HCT116 (cell line): ENCODE data around the gene KCND1. TPM values are rescaled to one million over a fixed set of nuclear protein-coding genes. Genes with fewer than 3 reads are reported as not detected.

ENCODE experiments used
- ATAC-seq: fragments of 200-7000 bp; cut with Tn5 transposase; 2 replicates; pipeline ENCODE4 v1.9.1; 2020; ENCODE audit warnings: mild to moderate bottlenecking, moderate library complexity
- BruUV-seq: library from RNA; stranded (reverse); fragments of 400-500 nt; replicated peaks from 2 replicates; lab custom pipeline; 2021; lab: Mats Ljungman, UMichigan
- CTCF ChIA-PET: fragments of 300-600 bp; sonication (Branson Sonifier 250); formaldehyde crosslinking; loops from one replicate; lab custom pipeline; 2021; ENCODE audit warnings: antibody characterized with exemption; lab: Charles Lee
- POLR2A ChIA-PET: fragments of 300-600, 350-600 bp; sonication (Branson Sonifier 250); formaldehyde crosslinking; loops from one replicate; lab custom pipeline; 2021; ENCODE audit warnings: antibody characterized with exemption; lab: Charles Lee
- RAD21 ChIA-PET, 2 experiments: fragments of 300-600 bp; sonication (Branson Sonifier 250); formaldehyde crosslinking; loops; one replicate each; lab custom pipeline; 2023; ENCODE audit warnings: low total read pairs in 2 of 2; ENCODE audit not compliant: uncharacterized antibody in 2 of 2, unreplicated experiment in 2 of 2, low non-redundant PET in 1 of 2; lab: Charles Lee
- DNase-seq: peaks from one replicate; pipeline ENCODE4 v3.0.0-alpha.2; 2010; ENCODE audit warnings: low read depth, low spot score
- H2AFZ ChIP-seq: fragments of 200-600 bp; shearing (Covaris generic), sonication (generic); 2 replicates; pipeline ENCODE4 v1.6.1; 2017; ENCODE audit warnings: low read depth, mixed run types, mixed read lengths, antibody characterized with exemption, low read length; ENCODE audit not compliant: poor library complexity, severe bottlenecking
- H3K27ac ChIP-seq: 2 replicates; pipeline ENCODE4 v1.5.1; 2012; ENCODE audit warnings: low read depth, low read length
- H3K27me3 ChIP-seq: fragments of 200-600 bp; sonication (generic); 2 replicates; pipeline ENCODE4 v1.6.1; 2016; ENCODE audit warnings: mixed run types, low read length, mixed read lengths; ENCODE audit not compliant: insufficient read depth
- H3K36me3 ChIP-seq, 2 experiments: fragments of 200-500 bp in 1 of 2; fragments of 200-600 bp in 1 of 2; sonication (Bioruptor generic) in 1 of 2; sonication (generic) in 1 of 2; 2 replicates each; pipeline versions ENCODE4 v1.5.1 to v1.6.1; 2014 to 2016; ENCODE audit warnings: low read length in 2 of 2, inconsistent platforms in 1 of 2, mixed read lengths in 1 of 2, mixed run types in 1 of 2; ENCODE audit not compliant: insufficient read depth in 2 of 2, control insufficient read depth in 1 of 2
- H3K4me1 ChIP-seq, 2 experiments: fragments of 200-600 bp in 1 of 2; sonication (generic) in 1 of 2; 2 replicates each; pipeline versions ENCODE4 v1.5.1 to v1.6.1; 2012 to 2017; ENCODE audit warnings: low read length in 2 of 2, inconsistent platforms in 1 of 2, mild to moderate bottlenecking in 1 of 2, mixed read lengths in 1 of 2, mixed run types in 1 of 2, moderate library complexity in 1 of 2; ENCODE audit not compliant: insufficient read depth in 2 of 2, control insufficient read depth in 1 of 2
- H3K4me2 ChIP-seq: fragments of 200-600 bp; sonication (generic); 2 replicates; pipeline ENCODE4 v1.6.1; 2017; ENCODE audit warnings: mixed run types, low read length, mixed read lengths
- H3K4me3 ChIP-seq, 2 experiments: fragments of 200-600 bp in 1 of 2; sonication (generic) in 1 of 2; replicated peaks in 1 of 2; 2 replicates each; pipeline ENCODE4 v1.5.1; 2011 to 2016; ENCODE audit warnings: low read length in 2 of 2, control low read depth in 1 of 2, low read depth in 1 of 2, mild to moderate bottlenecking in 1 of 2, mixed read lengths in 1 of 2, mixed run types in 1 of 2
- H3K79me2 ChIP-seq: fragments of 200-600 bp; sonication (generic); 2 replicates; pipeline ENCODE4 v1.6.1; 2017; ENCODE audit warnings: mild to moderate bottlenecking, mixed run types, low read length, moderate library complexity, mixed read lengths; ENCODE audit not compliant: insufficient read depth
- H3K9ac ChIP-seq: fragments of 200-600 bp; sonication (generic); 2 replicates; pipeline ENCODE4 v1.6.1; 2016; ENCODE audit warnings: low read length, mixed read lengths
- H3K9me2 ChIP-seq: fragments of 200-600 bp; sonication (generic), shearing (Covaris generic); 2 replicates; pipeline ENCODE4 v1.6.1; 2017; ENCODE audit warnings: mixed run types, mild to moderate bottlenecking, moderate library complexity; ENCODE audit not compliant: insufficient read depth
- H3K9me3 ChIP-seq, 2 experiments: fragments of 200-500 bp in 1 of 2; fragments of 200-600 bp in 1 of 2; sonication (Bioruptor generic) in 1 of 2; sonication (generic) in 1 of 2; 2 replicates each; pipeline ENCODE4 v1.6.1; 2014 to 2017; ENCODE audit warnings: low read length in 2 of 2, mixed read lengths in 2 of 2, inconsistent platforms in 1 of 2, low read depth in 1 of 2, mild to moderate bottlenecking in 1 of 2, mixed run types in 1 of 2, moderate library complexity in 1 of 2; ENCODE audit not compliant: control insufficient read depth in 1 of 2, insufficient read depth in 1 of 2
- H4K20me1 ChIP-seq: fragments of 200-600 bp; sonication (generic), shearing (Covaris generic); 2 replicates; pipeline ENCODE4 v1.6.1; 2017; ENCODE audit warnings: mixed run types, mild to moderate bottlenecking, moderate library complexity; ENCODE audit not compliant: insufficient read depth
- CBX3 ChIP-seq: IDR thresholded peaks from 2 replicates; pipeline ENCODE4 v1.6.1; 2012; ENCODE audit warnings: low read depth
- CEBPB ChIP-seq: IDR thresholded peaks from 2 replicates; pipeline ENCODE4 v1.6.1; 2012; ENCODE audit warnings: low read depth
- EGR1 ChIP-seq: IDR thresholded peaks from 2 replicates; pipeline ENCODE4 v1.6.1; 2012; ENCODE audit warnings: low read depth
- ELF1 ChIP-seq: IDR thresholded peaks from 2 replicates; pipeline ENCODE4 v1.6.1; 2012; ENCODE audit warnings: low read depth, borderline replicate concordance
- EZH2phosphoT487 ChIP-seq: fragments of 200-600 bp; IDR thresholded peaks from 2 replicates; pipeline ENCODE4 v1.6.1; 2018; ENCODE audit warnings: antibody characterized with exemption, borderline replicate concordance
- JUND ChIP-seq: IDR thresholded peaks from 2 replicates; pipeline ENCODE4 v1.6.1; 2012
- POLR2A ChIP-seq: IDR thresholded peaks from 2 replicates; pipeline ENCODE4 v1.7.0; 2011; ENCODE audit warnings: borderline replicate concordance; ENCODE audit not compliant: insufficient read depth, insufficient read length; ENCODE audit errors: extremely low read depth
- POLR2AphosphoS5 ChIP-seq: IDR thresholded peaks from 2 replicates; pipeline ENCODE4 v1.6.1; 2011; ENCODE audit warnings: mild to moderate bottlenecking, low read depth, low read length, moderate library complexity
- SIN3A ChIP-seq: IDR thresholded peaks from 2 replicates; pipeline ENCODE4 v1.6.1; 2012; ENCODE audit warnings: low read depth
- SP1 ChIP-seq: IDR thresholded peaks from 2 replicates; pipeline ENCODE4 v1.6.1; 2012; ENCODE audit warnings: low read depth
- ZFX ChIP-seq: fragments of 450-650 bp; IDR thresholded peaks from 2 replicates; pipeline ENCODE4 v1.6.1; 2017
- intact Hi-C: fragments of 100-400 bp; cut with micrococcal nuclease; formaldehyde crosslinking; loops from 2 replicates; pipeline ENCODE4 v1.10.0; 2022
- total RNA-seq: library from RNA; stranded (reverse); gene quantifications from one replicate; pipeline ENCODE4 v1.2.1, GENCODE V29; 2021; ENCODE audit not compliant: unreplicated experiment
- TF ChIP-seq, protein P1 (sequence below): IDR thresholded peaks from 2 replicates; pipeline ENCODE4 v1.6.1; 2011; ENCODE audit warnings: mild to moderate bottlenecking, low read length, moderate library complexity; ENCODE audit not compliant: insufficient replicate concordance; ENCODE audit errors: extremely low read depth
- TF ChIP-seq, protein P2 (sequence below): IDR thresholded peaks from 2 replicates; pipeline ENCODE4 v1.6.1; 2012
- TF ChIP-seq, protein P3 (sequence below), 3 experiments: fragments of 200-600 bp in 1 of 3; sonication (generic) in 1 of 3; IDR thresholded peaks in 2 of 3; conservative IDR thresholded peaks in 1 of 3; 2 replicates each; pipeline ENCODE4 v1.5.1; 2012 to 2017; ENCODE audit warnings: low read depth in 2 of 3, low read length in 2 of 3, antibody characterized with exemption in 1 of 3, borderline replicate concordance in 1 of 3, control low read depth in 1 of 3, mild to moderate bottlenecking in 1 of 3, mixed read lengths in 1 of 3, mixed run types in 1 of 3, moderate library complexity in 1 of 3; ENCODE audit not compliant: insufficient read depth in 1 of 3
- TF ChIP-seq, protein P4 (sequence below): IDR thresholded peaks from 2 replicates; pipeline ENCODE4 v1.6.1; 2012; ENCODE audit warnings: low read depth

KCND1 gene
- total RNA-seq, 1 experiment from 2014 or later = 5.5 TPM

DNA sequence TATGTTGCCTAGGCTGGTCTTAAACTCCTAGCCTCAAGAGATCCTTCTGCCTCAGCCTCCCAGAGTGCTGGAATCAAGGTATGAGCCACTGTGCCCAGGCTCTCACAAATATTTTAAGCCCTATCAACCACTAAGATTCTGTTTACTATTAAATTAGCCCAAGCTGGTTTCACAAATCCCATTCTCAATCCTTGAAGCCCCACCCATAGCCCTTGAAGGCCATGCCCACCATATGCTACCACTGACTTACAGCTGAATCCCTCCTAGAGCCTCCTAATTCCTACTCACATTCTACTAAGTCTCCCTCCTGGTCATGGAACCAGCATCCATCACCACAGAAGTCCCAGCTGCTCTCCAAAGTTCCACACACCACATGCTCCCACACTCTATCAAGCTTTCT is 20.7 kb upstream of the KCND1 start:
- Histone ChIP-seq H3K4me2 (no peak overlapping the region), H3K27ac (no peak overlapping the region), H3K4me1 (no peaks in the 10 kb centered on the region), H2AFZ (no peak overlapping the region), H3K36me3 (no peaks in the 10 kb centered on the region; a peak in 1 of 4 replicates), H3K9me2 (no peaks in the 10 kb centered on the region), H3K9ac (no peak overlapping the region), H3K27me3 (no peaks in the 10 kb centered on the region), H3K79me2 (no peaks in the 10 kb centered on the region), H3K4me3 (no peak overlapping the region), H4K20me1 (no peaks in the 10 kb centered on the region), H3K9me3 (no peaks in the 10 kb centered on the region)
- ATAC-seq (no peak), DNase-seq (no peak)
- TF ChIP-seq CEBPB (no peak), ELF1 (no peak), JUND (no peak), ZFX (no peak), POLR2AphosphoS5 (no peak), POLR2A (no peak), EZH2phosphoT487 (no peak), CBX3 (no peak), SP1 (no peak), EGR1 (no peak), SIN3A (no peak)
- TF ChIP-seq, protein P1, sequence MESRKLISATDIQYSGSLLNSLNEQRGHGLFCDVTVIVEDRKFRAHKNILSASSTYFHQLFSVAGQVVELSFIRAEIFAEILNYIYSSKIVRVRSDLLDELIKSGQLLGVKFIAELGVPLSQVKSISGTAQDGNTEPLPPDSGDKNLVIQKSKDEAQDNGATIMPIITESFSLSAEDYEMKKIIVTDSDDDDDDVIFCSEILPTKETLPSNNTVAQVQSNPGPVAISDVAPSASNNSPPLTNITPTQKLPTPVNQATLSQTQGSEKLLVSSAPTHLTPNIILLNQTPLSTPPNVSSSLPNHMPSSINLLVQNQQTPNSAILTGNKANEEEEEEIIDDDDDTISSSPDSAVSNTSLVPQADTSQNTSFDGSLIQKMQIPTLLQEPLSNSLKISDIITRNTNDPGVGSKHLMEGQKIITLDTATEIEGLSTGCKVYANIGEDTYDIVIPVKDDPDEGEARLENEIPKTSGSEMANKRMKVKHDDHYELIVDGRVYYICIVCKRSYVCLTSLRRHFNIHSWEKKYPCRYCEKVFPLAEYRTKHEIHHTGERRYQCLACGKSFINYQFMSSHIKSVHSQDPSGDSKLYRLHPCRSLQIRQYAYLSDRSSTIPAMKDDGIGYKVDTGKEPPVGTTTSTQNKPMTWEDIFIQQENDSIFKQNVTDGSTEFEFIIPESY = no peak
- TF ChIP-seq, protein P2, sequence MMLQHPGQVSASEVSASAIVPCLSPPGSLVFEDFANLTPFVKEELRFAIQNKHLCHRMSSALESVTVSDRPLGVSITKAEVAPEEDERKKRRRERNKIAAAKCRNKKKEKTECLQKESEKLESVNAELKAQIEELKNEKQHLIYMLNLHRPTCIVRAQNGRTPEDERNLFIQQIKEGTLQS = no peak
- TF ChIP-seq, protein P3, sequence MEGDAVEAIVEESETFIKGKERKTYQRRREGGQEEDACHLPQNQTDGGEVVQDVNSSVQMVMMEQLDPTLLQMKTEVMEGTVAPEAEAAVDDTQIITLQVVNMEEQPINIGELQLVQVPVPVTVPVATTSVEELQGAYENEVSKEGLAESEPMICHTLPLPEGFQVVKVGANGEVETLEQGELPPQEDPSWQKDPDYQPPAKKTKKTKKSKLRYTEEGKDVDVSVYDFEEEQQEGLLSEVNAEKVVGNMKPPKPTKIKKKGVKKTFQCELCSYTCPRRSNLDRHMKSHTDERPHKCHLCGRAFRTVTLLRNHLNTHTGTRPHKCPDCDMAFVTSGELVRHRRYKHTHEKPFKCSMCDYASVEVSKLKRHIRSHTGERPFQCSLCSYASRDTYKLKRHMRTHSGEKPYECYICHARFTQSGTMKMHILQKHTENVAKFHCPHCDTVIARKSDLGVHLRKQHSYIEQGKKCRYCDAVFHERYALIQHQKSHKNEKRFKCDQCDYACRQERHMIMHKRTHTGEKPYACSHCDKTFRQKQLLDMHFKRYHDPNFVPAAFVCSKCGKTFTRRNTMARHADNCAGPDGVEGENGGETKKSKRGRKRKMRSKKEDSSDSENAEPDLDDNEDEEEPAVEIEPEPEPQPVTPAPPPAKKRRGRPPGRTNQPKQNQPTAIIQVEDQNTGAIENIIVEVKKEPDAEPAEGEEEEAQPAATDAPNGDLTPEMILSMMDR (IDR thresholded peaks at IDR 0.05 in 2 of 3, conservative IDR thresholded peaks at IDR 0.05 in 1 of 3; ENCODE audit: borderline replicate concordance in 1 of 3, insufficient read depth in 1 of 3, low read depth in 2 of 3, low read length in 2 of 3) = no peak
- TF ChIP-seq, protein P4, sequence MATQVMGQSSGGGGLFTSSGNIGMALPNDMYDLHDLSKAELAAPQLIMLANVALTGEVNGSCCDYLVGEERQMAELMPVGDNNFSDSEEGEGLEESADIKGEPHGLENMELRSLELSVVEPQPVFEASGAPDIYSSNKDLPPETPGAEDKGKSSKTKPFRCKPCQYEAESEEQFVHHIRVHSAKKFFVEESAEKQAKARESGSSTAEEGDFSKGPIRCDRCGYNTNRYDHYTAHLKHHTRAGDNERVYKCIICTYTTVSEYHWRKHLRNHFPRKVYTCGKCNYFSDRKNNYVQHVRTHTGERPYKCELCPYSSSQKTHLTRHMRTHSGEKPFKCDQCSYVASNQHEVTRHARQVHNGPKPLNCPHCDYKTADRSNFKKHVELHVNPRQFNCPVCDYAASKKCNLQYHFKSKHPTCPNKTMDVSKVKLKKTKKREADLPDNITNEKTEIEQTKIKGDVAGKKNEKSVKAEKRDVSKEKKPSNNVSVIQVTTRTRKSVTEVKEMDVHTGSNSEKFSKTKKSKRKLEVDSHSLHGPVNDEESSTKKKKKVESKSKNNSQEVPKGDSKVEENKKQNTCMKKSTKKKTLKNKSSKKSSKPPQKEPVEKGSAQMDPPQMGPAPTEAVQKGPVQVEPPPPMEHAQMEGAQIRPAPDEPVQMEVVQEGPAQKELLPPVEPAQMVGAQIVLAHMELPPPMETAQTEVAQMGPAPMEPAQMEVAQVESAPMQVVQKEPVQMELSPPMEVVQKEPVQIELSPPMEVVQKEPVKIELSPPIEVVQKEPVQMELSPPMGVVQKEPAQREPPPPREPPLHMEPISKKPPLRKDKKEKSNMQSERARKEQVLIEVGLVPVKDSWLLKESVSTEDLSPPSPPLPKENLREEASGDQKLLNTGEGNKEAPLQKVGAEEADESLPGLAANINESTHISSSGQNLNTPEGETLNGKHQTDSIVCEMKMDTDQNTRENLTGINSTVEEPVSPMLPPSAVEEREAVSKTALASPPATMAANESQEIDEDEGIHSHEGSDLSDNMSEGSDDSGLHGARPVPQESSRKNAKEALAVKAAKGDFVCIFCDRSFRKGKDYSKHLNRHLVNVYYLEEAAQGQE = no peak
- BruUV-seq = no TSS peak
- ChIA-PET CTCF (no interaction called here), POLR2A (no interaction called here), RAD21 (no interaction called here)
- intact Hi-C loops = no loop called here
